HG03521 (cell line): ENCODE results near the gene CDKN1C.

ENCODE experiments used
- ATAC-seq: cut with Tn5 transposase; IDR thresholded peaks from one replicate; pipeline ENCODE4 v1.9.1; 2021; ENCODE audit warnings: mild to moderate bottlenecking, moderate library complexity; ENCODE audit not compliant: unreplicated experiment

The CDKN1C gene

GRCh38 chr11:2849994-2850770 lies 35.4 kb downstream of the CDKN1C start:
- ATAC-seq: no peak

DNA sequence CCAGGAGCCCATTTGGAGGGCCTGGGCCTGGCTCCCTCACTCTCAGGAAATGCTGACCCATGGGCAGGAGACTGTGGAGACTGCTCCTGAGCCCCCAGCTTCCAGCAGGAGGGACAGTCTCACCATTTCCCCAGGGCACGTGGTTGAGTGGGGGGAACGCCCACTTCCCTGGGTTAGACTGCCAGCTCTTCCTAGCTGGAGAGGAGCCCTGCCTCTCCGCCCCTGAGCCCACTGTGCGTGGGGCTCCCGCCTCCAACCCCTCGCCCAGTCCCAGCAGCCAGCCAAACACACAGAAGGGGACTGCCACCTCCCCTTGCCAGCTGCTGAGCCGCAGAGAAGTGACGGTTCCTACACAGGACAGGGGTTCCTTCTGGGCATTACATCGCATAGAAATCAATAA lies 37.1 kb downstream of the CDKN1C start:
- no peak for ATAC-seq

DNA sequence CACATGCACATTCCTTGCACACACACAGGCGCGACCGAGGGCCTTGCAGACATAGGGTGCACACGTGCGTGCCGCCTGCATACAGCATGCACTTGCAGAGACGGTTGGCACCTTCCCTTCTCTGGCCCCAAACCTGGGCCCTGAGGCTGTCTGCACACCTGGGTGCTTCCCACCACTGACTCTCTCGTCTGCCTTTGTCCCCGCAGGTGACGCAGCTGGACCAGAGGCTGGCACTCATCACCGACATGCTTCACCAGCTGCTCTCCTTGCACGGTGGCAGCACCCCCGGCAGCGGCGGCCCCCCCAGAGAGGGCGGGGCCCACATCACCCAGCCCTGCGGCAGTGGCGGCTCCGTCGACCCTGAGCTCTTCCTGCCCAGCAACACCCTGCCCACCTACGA lies 38.0 kb downstream of the CDKN1C start:
- ATAC-seq: no peak

- no peak for ATAC-seq
Observed at GRCh38 chr11:2846470-2846869, 39.1 kb downstream of the CDKN1C start.

DNA sequence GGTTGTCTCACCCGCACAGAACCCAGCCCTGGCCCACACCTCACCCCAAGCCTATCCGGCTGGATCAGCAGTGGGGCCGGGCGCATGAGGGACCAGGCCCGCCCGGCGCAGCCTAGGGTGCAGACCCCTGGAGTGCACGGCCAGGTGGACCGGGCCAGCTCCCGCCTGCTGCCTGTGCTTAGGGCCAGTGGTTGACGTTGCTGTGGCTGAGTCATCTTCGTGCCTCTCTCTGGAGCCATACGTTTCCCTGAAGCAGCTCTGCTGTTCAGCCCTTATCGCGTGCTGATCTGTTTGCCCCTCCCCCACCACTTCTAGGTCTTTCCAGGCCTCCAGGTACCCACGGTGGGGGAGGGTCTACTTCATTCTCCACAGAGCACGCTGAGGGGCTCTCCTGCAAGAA lies 39.5 kb downstream of the CDKN1C start:
- ATAC-seq: no peak

DNA sequence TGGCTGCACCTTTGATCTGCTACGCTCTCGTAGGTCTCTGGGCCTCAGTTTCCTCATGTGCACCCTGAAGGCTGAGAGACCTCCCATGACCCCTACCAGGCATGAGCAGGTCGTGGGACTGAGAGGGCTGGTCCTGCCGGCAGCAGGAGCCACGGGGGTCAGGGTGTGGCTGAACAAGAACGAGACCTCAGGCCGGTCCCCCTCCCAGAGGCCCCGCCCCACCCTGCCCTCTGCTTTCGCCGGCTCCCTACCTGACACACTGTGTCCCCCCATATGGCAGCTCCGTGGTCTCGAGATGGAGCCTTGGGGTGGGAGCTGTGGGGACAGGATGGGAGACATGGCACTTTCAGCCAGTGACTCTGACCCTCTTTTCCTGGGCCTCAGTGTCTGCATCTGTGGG lies 40.6 kb downstream of the CDKN1C start:
- ATAC-seq: no peak

DNA sequence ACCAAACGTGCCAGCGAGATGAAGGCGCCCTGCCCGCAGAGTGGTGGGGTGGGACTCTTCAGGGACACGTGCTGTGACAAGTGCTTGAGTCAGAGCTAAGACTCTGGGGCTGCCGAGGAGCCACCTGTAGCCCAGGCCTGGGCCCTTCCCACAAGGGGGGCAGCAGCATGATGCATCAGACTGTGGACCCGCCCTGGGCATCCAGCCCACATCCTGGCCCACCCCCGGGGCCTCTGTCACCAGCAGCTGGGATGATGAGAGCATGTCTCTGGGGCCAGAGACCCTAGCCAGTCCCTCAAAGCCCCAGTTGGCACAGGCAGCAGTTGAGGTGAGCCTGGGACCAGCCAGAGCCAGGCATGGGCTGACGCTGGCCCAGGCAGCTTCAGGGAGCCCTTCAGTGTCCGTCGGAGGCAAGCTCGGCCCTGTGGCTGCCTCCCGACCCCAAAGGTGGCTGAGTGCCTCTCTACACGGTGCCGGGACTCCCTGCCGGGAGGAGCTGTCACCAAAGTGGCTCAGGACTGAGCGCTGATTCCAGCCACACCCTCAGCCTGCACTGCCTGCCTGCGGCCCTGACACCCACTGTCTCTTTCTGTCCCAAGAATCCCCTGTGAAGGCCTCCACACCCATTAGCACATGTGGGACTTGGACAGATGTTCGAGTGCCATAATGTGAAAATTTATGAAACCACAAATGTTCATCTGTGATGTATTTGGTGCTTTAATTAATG lies 41.3 kb downstream of the CDKN1C start:
- no peak for ATAC-seq

- ATAC-seq: no peak
Observed at GRCh38 chr11:2843551-2843950, 42.0 kb downstream of the CDKN1C start.

- ATAC-seq: no peak
Observed at GRCh38 chr11:2842876-2843275, 42.7 kb downstream of the CDKN1C start.

GRCh38 chr11:2841411-2842190 lies 44.0 kb downstream of the CDKN1C start:
- no peak for ATAC-seq

DNA sequence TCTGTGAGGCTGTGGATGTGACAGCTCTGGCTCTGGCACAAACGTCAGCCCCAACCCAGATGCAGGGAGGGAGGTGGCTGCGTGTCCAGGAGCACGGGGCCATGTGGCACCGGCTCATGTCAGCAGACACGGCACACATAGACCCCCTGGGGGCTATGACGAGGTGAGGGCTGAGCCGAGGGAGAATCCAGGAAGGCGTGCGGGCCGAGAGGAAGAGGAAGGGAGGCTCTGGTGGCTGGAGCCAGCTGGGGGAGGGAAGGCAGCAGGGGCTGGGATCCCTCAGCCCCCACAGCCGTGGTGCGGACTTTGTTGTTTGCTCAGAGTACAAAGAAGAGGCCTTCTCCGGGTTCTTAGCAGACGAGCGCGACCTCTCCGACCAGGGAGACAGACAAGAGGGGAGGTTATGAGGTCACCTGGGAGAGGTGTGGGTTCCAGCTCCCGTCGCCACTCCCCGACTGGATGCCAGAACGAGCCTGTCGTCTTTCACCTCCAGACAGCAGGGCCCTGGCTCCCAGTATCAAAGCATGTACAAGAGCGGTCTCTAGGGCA lies 46.1 kb downstream of the CDKN1C start:
- no peak for ATAC-seq

GRCh38 chr11:2838676-2839294 lies 46.8 kb downstream of the CDKN1C start:
- no peak for ATAC-seq

DNA sequence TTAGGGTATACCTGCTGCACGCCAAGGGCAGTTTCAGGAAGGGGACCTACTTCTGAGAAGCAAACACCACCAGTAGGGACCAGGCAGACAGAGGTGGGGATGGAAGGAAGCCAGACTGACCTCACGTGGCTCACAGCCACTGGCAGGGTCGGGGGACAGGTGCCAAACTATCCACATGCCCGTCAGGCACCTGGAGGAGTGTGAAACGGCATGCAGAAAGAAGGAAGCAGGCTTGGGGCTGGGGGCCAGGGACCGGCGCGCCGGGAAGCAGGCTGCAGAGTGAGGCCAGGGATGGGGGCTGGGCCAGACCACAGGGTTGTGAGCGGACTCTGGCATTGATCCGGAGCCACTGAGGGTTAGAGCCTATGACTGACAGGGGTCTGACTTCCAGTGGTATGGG lies 47.5 kb downstream of the CDKN1C start:
- ATAC-seq: no peak

DNA sequence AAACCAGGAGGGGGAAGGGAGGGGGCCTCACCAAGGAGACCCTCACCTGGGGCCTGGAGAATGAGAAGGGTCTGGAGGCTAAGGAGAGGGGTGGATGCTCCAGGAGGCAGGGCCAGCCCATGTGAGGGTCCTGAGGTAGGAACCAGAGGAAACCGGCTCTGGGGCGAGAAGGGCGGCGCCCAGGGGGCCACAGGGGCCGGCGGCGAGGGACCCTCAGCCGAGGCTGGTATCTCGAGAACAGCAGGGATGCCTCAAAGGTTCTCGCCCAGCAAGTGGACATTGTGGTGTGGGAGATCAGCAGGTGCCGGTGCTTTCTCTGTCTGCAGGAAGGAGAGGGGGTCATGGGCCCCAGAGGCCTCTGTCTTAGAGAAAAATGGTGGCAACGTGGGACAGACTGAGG lies 47.9 kb downstream of the CDKN1C start:
- no peak for ATAC-seq

DNA sequence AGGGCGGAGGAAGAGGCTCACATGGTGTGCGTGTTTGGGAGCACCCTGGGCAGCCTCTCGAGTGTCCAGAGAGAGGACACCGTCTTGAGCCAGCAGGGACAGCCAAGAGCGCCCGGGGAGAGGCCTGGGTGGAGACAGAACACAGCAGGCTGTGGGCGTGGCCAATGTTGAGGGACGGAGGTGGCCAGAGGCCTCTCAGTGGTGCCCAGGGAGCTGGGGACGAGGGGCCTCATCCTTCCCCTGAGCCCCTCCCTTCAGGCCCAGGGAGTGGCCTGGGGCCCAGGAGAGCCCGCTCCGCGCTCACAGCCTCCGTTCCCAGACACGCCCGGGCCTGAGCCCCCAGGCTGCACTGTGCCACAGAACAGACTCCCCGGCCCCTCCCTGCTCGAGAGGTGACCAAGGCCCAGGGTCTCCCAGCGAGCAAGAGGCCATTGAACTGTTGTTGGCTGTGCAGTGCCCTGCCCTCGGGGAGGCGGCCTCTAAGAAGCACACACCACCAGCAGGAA lies 48.4 kb downstream of the CDKN1C start:
- no peak for ATAC-seq

- ATAC-seq: no peak
Observed at GRCh38 chr11:2836315-2837095, 49.1 kb downstream of the CDKN1C start.

DNA sequence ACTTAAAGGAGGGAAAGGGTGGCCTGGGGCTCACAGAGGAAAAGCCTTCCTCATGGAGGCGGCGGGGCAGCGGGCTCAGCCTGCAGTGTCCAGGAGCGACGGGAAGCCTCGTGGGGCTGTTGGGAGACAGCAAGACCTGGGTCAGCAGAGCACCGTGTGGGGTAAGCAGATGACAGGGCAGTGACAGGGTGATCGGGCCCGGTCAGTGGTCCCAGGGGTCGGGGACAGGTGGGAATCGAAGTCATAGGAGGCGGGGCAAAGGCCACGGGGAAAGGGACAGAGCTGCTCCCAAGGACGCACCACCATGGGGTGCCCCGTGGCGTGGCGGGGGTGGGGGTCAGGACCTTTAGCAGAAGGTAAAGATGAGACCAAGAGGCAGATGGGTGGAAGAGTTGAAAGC lies 49.8 kb downstream of the CDKN1C start:
- no peak for ATAC-seq

DNA sequence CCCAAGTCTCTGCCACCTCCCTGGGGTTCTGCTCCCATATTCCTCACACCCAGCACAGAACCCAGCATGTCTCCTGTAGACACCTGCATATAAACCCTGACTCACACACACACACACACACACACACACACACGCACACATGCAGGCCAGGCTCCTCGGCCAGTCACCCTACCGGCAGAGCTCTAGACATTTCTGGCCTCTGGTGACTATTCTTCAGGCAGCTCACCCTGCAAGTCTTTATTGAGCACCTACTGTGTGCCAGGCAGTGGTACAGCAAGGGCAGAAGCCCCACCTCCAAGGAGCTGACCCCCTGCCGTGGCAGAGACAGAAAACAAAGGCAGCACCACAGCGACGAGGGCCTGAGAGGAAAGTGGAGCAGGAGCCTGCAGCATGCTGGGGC lies 50.3 kb downstream of the CDKN1C start:
- no peak for ATAC-seq

- no peak for ATAC-seq
Observed at GRCh38 chr11:2834503-2835273, 50.9 kb downstream of the CDKN1C start.
